Embryonic facial prominence (tissue), 1 donor: Measurements from ENCODE around the gene ZNF716.
"Not testable (repeated sequence)": the region's sequence is repeated elsewhere in the genome, so short reads cannot be mapped to it uniquely, and the experiment has no call there.

Experiments used
- DNase-seq: peaks from one replicate; pipeline ENCODE4 v3.0.0-alpha.2; 2016; ENCODE audit errors: extremely low spot score

ZNF716 gene

GRCh38 chr7:57449904-57450303 is at the start of gene ZNF716:
Gene ZNF716 (plus strand): TSS chr7:57450177. CDS start chr7:57450289, 112 bp downstream.
- no peak for DNase-seq

- no peak for DNase-seq
These were observed 49.3 kb upstream of the ZNF716 start for GRCh38 chr7:57400531-57401155.

GRCh38 chr7:57403051-57403450 is 46.9 kb upstream of the ZNF716 start:
- not testable (repeated sequence) for DNase-seq

- no peak for DNase-seq
These were observed 46.2 kb upstream of the ZNF716 start for GRCh38 chr7:57403601-57404342.

- no peak for DNase-seq
These were observed 45.5 kb upstream of the ZNF716 start for GRCh38 chr7:57404343-57404966.

- no peak for DNase-seq
These were observed 45.0 kb upstream of the ZNF716 start for GRCh38 chr7:57404967-57405421.

- DNase-seq = no peak
These were observed 42.9 kb upstream of the ZNF716 start for GRCh38 chr7:57407125-57407524.

- no peak for DNase-seq
These were observed 37.8 kb upstream of the ZNF716 start for GRCh38 chr7:57412168-57412567.

- no peak for DNase-seq
These were observed 37.4 kb upstream of the ZNF716 start for GRCh38 chr7:57412618-57413017.

- no peak for DNase-seq
These were observed 36.2 kb upstream of the ZNF716 start for GRCh38 chr7:57413529-57414398.

- no peak for DNase-seq
These were observed 35.6 kb upstream of the ZNF716 start for GRCh38 chr7:57414415-57414814.

GRCh38 chr7:57414852-57415251 is 35.1 kb upstream of the ZNF716 start:
- no peak for DNase-seq

- no peak for DNase-seq
These were observed 34.7 kb upstream of the ZNF716 start for GRCh38 chr7:57415326-57415725.

- DNase-seq = no peak
These were observed 34.2 kb upstream of the ZNF716 start for GRCh38 chr7:57415730-57416129.

GRCh38 chr7:57416601-57417358 is 33.2 kb upstream of the ZNF716 start:
- DNase-seq = no peak

GRCh38 chr7:57417736-57418135 is 32.2 kb upstream of the ZNF716 start:
- DNase-seq = no peak

GRCh38 chr7:57423768-57424167 is 26.2 kb upstream of the ZNF716 start:
- no peak for DNase-seq

- no peak for DNase-seq
These were observed 25.3 kb upstream of the ZNF716 start for GRCh38 chr7:57424515-57425238.

GRCh38 chr7:57425239-57425944 is 24.6 kb upstream of the ZNF716 start:
- DNase-seq = no peak
